GM21717 (cell line): Measurements from ENCODE around the gene NFIA.
A peak's percentile ranks its signal among the peaks of the same experiment; 100 is the strongest.

ENCODE experiments used
- ATAC-seq: cut with Tn5 transposase; IDR thresholded peaks from one replicate; pipeline ENCODE4 v1.9.1; 2021; ENCODE audit warnings: mild to moderate bottlenecking, moderate library complexity; ENCODE audit not compliant: unreplicated experiment

The NFIA gene

GRCh38 chr1:61082311-61083012 lies at the start of gene NFIA:
NFIA (plus strand) TSS chr1:61082561.
- no peak for ATAC-seq

- no peak for ATAC-seq
These were observed 46.5 kb upstream of the NFIA start for GRCh38 chr1:61035880-61036279.

- ATAC-seq, result no peak
These were observed 39.8 kb upstream of the NFIA start for GRCh38 chr1:61042466-61043009.

- ATAC-seq, result peak; percentile 55
These were observed 39.1 kb upstream of the NFIA start for GRCh38 chr1:61043010-61043820.

- ATAC-seq, result no peak
These were observed 35.9 kb upstream of the NFIA start for GRCh38 chr1:61046434-61046833.

GRCh38 chr1:61047061-61047460 lies 35.3 kb upstream of the NFIA start:
- no peak for ATAC-seq

GRCh38 chr1:61049850-61050540 lies 32.4 kb upstream of the NFIA start:
- ATAC-seq, result peak; percentile 75

- ATAC-seq, result no peak
These were observed 31.6 kb upstream of the NFIA start for GRCh38 chr1:61050541-61051442.

- ATAC-seq, result no peak
These were observed 31.0 kb upstream of the NFIA start for GRCh38 chr1:61051443-61051718.

- ATAC-seq, result no peak
These were observed 30.5 kb upstream of the NFIA start for GRCh38 chr1:61051719-61052394.

GRCh38 chr1:61052395-61053225 lies 29.8 kb upstream of the NFIA start:
- ATAC-seq, result no peak

- ATAC-seq, result no peak
These were observed 29.1 kb upstream of the NFIA start for GRCh38 chr1:61053226-61053711.

- ATAC-seq, result no peak
These were observed 28.4 kb upstream of the NFIA start for GRCh38 chr1:61053712-61054600.

- ATAC-seq, result no peak
These were observed 27.8 kb upstream of the NFIA start for GRCh38 chr1:61054601-61054993.

GRCh38 chr1:61055110-61055614 lies 27.2 kb upstream of the NFIA start:
- ATAC-seq, result no peak

- no peak for ATAC-seq
These were observed 26.2 kb upstream of the NFIA start for GRCh38 chr1:61056196-61056572.

GRCh38 chr1:61056573-61057439 lies 25.6 kb upstream of the NFIA start:
- no peak for ATAC-seq
